SW480 (cell line): ENCODE measurements around the gene SNX15.
"Not testable (repeated sequence)": the region's sequence is repeated elsewhere in the genome, so short reads cannot be mapped to it uniquely, and the experiment has no call there.

Experiments
- DNase-seq: peaks from one replicate; pipeline ENCODE4 v3.0.0-alpha.2; 2016; ENCODE audit warnings: low spot score

The SNX15 gene

DNA sequence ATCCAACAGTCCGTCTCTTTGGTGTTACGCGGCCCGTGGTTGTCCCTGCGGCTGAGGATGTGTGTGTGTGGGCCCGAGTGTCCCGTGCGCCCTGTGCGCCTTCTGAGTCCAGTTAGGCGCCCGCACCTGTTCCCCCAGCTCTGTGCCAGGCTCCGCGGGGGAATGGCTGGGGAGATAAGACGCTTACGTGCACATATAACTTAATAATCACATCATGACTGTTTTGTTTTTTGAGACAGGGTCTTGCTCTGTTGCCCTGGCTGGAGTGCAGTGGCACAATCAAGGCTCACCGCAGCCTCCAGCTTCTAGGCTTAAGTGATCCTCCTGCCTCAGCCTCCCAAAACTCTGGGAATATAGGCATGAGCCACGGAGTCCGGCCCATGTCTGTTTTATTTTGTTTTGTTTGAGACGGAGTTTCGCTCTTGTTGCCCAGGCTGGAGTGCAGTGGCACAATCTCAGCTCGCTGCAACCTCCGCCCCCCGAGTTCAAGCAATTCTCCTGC is 12.5 kb upstream of the SNX15 start:
- no peak for DNase-seq

DNA sequence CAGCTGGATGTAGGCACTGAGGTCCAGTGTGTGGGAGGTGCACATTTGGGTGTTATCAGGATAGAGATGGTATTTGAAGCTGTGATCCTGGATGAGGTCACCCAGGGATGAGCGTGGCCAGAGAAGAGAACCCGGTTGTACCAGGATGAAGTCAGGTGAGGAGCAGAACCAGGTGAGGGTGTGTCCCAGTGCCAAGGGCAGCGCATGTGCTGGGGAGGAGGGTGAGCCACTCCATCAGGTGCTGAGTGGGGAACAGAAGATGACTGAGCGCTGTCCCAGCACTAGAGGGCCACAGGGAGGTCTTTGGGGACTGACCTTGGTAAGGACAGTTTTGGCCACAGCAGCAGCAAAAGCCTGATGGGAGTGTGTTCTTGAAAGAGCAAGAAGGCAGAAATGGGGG is 10.5 kb upstream of the SNX15 start:
- DNase-seq, result no peak

DNA sequence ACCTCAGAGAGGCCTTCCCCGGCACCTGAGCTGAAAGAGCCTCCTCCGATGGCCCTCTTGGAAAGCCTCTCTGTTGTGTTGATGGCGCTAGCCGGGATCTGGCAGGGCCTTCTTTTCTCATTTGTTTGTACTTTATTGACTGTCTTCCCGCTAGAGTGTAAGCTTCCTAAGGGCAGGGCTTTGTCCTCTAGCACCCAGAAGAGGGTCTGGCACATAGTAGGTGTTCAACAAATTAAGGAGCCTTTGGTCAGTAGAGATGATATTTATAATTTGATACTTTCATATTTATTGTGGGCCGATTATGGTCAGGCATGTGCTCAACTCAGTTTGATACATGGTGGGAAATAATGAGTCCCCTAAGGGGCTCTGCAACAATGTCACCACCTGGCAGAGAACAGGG is 9.3 kb upstream of the SNX15 start:
- no peak for DNase-seq

DNA sequence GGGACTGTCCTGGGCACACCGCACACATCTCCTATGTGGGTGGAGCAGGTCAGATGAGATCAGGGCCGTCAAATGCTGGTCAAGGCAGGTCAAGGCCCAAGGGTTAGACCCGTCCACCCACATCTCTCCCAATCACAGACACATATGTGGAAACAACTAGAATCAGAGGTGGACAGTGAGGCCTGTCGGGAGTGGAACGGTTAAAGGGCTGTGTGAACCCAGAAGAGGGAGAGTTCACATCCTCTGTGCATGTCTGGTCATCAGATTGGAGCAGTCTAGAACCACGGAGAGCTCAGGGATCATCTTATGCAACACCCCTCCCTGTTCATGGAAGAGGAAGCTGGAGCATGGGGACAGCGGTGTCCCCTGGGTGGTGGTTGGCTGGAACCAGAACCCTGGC is 7.4 kb upstream of the SNX15 start:
- no peak for DNase-seq

DNA sequence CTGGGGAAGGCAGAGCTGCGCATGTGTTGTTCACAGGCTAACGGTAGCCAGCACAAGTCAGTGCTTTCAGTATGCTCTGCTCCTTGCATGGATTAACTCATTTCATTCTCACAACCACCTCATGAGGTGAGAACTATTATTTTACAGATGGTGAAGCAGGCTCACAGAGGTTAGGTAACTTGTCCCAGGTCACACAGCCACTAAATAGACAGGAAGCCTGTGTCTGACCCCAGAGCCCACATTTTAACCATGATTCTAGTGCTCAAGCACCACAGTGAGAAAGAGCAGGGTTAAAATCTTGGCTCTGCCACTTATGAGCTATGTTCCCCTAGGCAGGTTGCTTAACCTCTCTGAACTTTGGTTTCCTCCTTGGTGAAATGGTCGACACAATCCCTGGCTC is 6.2 kb upstream of the SNX15 start:
- DNase-seq, result no peak

DNA sequence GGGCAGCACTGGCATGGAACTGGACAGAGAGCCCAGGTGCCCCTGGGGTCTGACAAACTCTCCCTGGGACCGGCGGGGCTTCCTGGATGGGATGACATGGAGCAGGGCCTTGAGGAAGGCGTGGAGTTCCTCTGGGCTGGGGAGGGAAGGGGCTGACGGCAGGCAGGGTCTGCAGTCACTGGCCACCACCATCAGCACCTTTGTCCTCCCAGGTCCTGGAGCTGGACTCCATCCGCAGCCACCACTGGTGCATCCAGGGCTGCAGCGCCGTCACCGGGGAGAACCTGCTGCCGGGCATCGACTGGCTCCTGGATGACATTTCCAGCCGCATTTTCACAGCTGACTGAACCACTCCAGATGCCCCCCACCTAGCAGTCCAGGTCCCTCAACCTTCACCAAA is 5.7 kb upstream of the SNX15 start:
- no peak for DNase-seq

DNA sequence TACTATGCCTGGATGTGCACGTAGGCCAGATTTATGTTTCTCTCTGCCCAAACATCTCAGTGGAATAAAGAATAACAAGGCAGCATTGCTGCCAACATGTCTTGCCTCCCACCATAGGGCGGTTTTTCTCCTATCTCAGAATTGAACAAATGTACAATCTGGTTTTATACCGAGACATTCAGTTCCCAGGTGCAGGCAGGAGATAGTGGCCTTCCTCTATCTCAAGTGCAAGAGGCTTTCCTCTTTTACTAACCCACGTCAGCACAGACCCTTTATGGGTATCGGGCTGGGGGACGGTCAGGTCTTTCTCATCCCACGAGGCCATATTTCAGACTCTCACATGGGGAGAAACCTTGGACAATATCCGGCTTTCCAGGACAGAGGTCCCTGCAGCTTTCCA is 3.7 kb upstream of the SNX15 start:
- not testable (repeated sequence) for DNase-seq

DNA sequence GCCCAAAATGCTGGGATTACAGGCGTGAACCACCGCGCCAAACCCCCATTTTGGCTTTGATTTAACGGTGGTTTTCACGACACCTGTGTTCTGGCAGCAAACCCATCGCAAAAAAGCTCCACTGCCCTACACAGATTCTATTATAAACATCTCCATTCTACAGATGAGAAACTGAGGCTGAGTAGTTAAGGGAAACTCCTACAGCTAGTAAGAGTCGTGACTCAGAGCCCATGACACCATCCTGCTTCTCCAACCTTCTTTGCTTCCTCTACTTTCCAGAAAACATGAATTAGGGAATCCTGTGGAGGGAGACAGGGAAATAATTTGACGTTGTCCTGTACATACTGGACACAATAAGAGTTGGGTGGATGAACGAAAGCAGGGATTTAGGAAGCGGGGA is 429 bp upstream of the SNX15 start:
- DNase-seq, result no peak

DNA sequence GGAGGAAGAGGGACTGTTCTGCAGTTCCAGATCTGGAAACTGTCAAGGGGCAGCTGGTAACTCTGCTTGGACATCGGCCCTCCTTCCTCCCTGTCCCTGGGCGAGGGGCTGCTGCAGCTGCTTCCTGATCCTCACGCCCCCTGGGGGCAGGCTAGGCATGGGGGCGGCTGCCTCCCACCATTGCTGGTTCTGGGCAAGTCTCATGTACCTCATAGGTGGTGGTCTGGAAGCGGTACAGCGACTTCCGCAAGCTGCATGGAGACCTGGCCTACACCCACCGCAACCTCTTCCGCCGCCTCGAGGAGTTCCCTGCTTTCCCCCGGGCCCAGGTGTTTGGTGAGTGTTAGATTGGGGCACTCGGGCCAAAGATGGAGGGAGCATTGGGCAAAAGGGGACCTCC is 5.0 kb downstream of the SNX15 start:
- DNase-seq, result no peak

DNA sequence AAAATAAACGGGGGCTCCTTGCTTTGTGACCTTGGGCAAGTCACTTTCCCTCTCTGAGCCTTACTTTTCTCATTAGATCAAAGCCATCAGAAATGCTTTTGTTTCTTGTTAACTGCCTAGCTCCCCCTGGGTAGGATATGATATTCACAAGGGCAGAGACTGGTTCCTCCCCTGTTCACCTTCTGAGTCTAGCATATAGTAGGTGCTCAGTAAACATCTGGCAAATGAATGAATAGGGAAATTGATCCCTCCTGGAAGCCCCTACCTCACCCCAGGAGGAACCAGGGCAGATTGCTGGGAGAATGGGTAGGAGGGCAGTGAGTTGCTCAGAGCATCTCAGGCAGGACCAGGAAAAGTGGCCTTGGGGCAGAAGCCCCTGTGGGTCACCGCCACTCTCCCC is 7.2 kb downstream of the SNX15 start:
- no peak for DNase-seq

DNA sequence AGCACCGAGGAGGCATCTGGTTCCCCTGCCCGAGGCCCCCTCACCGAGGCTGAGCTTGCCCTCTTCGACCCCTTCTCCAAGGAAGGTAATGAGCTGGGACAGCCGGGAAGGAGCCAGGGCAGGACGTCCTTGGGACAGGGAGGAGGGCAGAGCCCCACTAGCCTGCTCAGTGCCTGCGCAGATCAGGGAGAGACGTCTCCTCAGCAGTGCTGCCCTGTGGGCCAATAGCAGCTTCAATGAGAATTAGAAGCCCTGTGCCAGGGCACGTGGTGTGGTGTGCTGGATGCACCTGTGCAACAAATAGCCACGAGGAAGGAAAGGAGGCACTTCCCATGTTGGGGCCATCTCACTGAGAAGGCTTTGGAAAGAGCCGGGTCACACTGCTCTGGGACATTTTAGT is 8.3 kb downstream of the SNX15 start:
- no peak for DNase-seq

DNA sequence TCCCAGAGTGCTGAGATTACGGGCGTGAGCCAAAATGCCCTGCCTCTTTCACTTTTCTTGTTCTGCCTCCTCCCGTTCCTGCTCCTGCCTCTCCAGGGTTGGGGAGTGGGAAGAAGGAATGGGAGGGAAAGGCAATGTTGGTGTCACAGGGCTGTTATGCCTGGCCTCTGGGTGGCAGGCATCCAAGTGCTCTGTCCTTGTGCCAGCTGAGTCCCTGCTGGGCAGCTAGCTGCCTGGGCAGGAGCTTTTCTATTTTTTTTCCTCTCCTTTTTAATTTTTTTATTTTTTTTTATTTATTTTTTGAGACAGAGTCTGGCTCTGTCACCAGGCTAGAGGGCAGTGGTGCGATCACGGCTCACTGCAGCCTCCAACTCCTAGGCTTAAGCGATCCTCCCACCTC is 9.7 kb downstream of the SNX15 start:
- DNase-seq, result no peak

DNA sequence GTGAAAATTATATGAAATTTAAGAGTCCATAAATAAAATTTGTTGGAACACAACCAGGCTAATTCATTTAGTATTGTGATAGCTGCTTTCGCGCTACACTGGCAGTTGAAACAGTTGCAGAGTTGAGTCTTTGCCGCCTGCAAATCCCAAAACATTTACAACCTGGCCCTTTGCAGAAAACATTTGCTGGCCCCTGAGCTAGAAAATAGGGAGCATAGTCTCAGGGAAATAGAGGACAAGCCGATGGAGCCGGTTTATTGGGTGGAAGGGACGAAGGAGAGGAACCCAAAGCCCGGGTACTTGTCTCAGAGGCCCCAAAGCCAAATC is 13.2 kb downstream of the SNX15 start:
- DNase-seq, result no peak

DNA sequence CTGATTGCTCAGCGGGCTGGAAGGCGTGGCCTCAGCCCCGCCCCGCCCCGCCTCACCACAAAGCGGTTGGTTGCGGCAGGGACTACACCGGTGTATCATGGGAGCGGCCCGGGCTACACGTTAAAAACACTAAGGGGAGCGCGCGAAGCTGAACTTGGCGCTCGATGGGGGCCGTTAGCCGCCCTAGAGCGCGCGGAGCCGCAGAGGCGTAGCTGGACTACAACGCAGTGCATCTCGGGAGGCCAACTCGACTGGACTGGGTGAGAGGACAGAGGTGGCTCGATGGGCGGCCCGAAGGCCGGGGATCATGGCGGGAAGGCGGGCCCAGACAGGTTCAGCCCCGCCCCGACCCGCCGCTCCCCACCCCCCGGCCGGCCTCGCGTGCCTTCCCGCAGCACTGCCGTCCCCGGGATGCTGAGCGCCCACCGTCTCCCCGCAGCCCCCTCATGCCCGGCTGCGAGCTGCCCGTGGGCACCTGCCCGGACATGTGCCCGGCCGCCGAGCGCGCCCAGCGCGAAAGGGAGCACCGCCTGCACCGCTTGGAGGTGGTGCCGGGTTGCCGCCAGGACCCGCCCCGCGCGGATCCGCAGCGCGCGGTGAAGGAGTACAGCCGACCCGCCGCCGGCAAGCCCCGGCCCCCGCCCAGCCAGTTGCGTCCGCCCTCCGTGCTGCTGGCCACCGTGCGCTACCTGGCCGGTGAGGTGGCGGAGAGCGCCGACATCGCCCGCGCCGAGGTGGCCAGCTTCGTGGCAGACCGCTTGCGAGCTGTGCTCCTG is 13.8 kb downstream of the SNX15 start, which contains the start of gene SAC3D1:
SAC3D1 (plus strand) TSS at position 364 of the 776 bp plus-strand sequence; CDS start at position 447, 83 bp downstream.
- DNase-seq, result peak; percentile 98

DNA sequence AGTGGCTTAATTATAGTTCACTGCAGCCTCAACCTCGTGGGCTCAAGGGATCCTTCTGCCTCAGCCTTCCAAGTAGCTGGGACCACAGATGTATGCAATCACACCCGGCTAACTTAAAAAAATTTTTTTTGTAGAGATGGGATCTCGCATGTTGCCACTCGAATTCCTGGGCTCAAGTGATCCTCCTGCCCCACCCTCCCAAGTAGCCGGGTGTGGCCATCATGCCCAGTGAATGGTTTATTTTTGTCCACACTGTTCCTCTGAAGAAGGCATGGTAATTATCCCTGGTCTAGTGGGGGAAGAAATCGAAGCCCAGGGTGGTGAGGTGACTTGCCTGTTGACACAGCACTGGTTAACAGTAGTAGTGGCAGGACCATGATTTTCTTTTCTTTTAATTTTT is 15.7 kb downstream of the SNX15 start:
- DNase-seq, result no peak

DNA sequence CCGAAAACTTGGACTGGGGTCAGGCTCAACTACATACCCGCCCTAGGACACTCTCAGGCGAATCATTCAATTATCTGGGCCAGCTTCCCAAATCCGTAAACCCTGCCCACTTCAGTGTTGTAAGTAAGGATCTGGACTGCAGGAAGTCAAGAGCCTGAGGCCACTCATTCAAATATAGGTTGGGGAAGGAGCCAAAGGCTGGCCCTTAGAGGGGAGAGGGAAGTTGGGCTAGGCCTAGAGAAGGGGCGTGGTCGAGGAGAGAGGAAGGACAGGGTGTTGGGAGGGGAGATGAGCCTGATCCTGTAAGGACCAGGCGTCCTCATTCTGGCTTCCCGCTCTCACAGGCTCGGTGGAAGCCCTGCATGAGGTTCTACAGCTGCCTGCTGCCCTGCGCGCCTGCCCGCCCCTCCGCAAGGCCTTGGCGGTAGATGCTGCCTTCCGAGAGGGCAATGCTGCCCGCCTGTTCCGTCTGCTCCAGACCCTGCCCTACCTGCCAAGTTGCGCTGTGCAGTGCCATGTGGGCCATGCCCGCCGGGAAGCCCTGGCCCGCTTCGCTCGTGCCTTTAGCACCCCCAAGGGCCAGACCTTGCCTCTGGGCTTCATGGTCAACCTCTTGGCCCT is 16.8 kb downstream of the SNX15 start:
- no peak for DNase-seq

DNA sequence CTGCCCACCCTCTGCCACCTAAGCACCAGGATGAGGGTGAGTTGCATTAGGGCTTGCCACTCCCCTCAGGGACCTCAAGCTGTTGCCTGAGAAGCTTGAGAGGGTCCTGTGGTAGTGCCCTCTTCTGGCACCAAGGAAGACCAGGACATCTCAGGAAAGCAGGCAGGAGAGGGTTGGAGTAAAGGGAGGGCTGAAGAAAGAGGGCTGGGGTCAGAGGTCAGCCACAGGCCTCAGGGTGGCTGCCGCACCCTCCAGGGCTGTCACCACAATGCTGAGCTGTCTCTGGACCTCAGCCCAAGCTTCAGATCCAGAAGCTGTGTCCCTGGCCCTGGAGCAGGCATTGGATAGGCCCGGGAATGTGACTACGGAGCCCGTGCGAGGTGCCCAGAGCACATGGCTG is 17.8 kb downstream of the SNX15 start:
- no peak for DNase-seq

DNA sequence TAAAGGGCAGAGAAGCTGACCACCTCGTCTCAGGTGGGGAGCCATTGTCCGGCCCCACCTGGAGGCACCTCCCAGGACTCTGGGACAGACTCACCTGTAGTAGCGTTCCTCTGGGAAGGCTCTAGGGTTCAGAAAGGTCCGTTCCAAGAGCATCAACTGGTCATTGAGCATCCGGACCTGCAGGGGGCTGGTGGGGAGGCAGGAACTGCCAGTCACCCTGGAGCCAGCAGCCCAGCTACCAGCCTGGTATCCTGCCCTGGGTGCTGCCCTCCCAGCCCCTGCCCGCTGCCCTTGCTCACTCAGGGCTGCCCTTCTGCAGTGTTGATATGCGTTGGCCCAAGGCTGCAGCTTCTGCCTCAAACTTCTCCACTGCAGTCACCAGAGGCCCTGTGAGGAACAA is 18.5 kb downstream of the SNX15 start:
- no peak for DNase-seq

DNA sequence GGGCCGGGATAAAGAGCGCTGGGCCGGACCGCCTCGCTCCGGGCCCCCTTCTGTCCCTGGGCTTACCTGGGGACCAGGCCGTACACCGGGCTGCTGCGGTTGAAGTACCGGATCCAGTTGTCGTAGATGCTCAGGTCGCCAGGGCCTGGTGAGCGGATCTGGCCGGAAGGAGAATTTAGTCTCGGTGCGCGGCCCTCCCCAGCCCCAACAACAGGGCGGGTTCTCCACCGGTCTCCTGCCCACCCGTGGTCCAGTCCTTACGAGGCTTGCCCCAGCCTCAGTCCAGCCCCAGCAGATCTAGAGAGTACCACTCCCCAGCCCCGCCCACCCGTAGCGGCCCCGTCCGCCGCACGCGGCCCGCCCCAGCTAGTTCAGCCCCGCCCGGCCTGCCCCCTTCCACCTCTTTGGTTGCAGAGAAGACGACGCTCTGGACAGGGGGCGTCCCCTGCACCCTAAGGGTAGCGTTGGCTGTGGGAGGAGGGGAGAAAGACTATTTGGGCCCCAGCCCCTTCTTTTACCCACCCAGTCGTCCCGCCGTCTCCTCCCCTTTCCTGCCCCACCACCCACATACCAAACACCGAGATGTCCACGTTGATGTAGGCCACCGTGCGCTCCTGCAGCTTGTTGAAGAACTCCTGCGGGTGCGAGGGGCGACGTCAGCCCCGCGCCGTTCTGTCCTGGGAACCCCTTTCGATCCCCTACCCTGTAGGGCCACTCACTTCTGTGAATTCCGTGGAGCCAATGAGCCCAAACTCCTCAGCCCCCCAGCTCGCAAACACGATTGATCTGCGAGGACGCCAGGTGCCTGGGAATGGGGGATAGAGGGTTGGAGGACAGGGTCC is 20.6 kb downstream of the SNX15 start:
- no peak for DNase-seq

DNA sequence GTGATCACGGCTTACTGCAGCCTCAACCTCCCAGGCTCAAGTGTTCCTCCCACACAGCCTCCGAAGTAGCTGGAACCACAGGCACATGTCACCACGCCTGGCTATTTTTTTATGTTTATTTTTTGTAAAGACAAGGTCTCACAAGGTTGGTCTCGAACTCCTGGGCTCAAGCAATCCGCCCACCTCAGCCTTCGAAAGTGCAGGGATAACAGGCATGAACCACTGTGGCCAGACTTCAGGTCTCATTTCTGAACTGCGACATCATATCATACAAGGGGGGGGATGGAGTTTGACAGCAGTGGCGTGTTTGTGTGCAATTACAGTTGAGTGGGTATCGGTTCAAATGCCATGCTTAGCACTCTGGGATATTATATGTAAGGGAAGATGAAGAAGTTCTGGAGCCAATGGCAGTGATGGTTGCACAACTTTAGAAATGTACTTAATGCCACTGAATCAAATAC is 24.2 kb downstream of the SNX15 start:
- DNase-seq, result no peak

DNA sequence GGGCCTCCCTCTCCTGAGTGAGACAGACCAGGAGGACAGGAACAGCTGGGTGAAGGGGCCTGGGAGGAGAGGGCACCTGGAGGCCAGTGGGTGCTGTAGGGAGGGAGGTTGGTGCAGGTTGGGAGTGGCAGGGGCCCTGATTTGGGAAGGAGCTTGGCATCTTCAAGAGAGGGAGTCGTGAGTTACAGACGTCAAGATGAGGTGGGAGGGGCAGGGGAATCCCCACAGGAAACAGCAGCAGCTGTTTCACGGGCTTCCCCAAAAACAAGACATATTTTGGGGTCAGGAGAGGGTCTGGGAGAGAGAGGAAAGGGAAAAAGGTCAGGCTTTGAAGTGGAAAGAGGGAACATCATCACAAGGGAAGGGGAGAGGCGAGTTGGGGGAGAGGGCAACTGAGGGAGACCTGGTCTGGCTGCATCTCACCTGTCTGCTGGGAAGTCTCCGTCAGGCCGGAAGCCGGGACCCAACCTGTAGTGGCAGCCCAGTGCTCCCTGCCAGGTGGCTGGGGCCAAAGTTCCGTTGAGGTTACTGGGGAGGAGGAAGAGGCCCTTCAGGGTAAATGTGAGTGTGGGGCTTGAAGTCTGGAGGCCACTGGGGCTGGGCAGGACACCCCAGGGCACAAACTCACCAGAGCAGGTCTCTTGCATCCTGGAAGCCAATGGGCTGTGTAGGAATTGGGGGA is 26.7 kb downstream of the SNX15 start:
- no peak for DNase-seq

DNA sequence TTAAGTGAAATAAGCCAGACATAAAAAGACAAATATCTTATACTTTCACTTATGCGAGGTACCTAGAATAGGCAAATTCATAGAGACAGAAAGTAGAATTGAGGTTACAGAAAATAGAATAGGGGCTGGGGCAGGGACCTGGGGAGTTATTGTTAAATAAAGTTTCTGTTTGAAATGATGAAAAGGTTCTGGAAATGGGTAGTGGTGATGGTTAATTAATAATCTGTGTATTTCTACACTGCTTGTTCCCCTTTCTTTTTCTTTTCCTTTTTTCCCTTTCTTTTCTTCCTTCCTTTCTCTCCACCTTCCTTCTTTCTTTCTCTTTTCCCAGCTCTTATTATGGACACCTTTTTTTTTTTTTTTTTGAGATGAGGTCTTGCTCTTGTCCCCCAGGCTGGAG is 28.3 kb downstream of the SNX15 start:
- no peak for DNase-seq
